Fibroblast of lung (primary cell): Measurements from ENCODE around the gene STARD9. TPM values are rescaled to one million over a fixed set of nuclear protein-coding genes. Genes with fewer than 3 reads are reported as not detected.

Experiments
- DNase-seq, 2 donors: peaks; one replicate each; pipeline versions ENCODE4 v3.0.0 to v3.0.0-alpha.2; 2010; ENCODE audit warnings: low read depth in 2 of 2
- H2AFZ ChIP-seq: 2 replicates; pipeline ENCODE4 v1.5.1; 2012; ENCODE audit warnings: low read length, control low read depth, inconsistent platforms
- H3K27ac ChIP-seq: 2 replicates; pipeline ENCODE4 v1.5.1; 2011; ENCODE audit warnings: low read length, control low read depth; ENCODE audit not compliant: insufficient read depth
- H3K27me3 ChIP-seq: 2 replicates; pipeline ENCODE4 v1.5.1; 2011; ENCODE audit warnings: mild to moderate bottlenecking, low read length; ENCODE audit not compliant: control insufficient read depth, insufficient read depth
- H3K36me3 ChIP-seq: 2 replicates; pipeline ENCODE4 v1.5.1; 2011; ENCODE audit warnings: low read length; ENCODE audit not compliant: control insufficient read depth, insufficient read depth
- H3K4me1 ChIP-seq: 2 replicates; pipeline ENCODE4 v1.5.1; 2011; ENCODE audit warnings: low read length; ENCODE audit not compliant: control insufficient read depth, insufficient read depth; ENCODE audit errors: extremely low read depth
- H3K4me2 ChIP-seq: 2 replicates; pipeline ENCODE4 v1.5.1; 2011; ENCODE audit warnings: low read length, control low read depth; ENCODE audit not compliant: insufficient read depth; ENCODE audit errors: extremely low read depth
- H3K4me3 ChIP-seq, 4 experiments: fragments of 200-600 bp in 1 of 4; sonication (generic) in 1 of 4; replicated peaks in 1 of 4; 2 replicates each; pipeline ENCODE4 v1.5.1; 2011 to 2016; ENCODE audit warnings: low read length in 4 of 4, low read depth in 3 of 4, mild to moderate bottlenecking in 3 of 4, control low read depth in 2 of 4, inconsistent platforms in 1 of 4, mixed read lengths in 1 of 4; ENCODE audit not compliant: insufficient read depth in 1 of 4; ENCODE audit errors: control extremely low read depth in 1 of 4
- H3K79me2 ChIP-seq: 2 replicates; pipeline ENCODE4 v1.5.1; 2012; ENCODE audit warnings: mild to moderate bottlenecking, low read length, inconsistent platforms; ENCODE audit not compliant: control insufficient read depth, insufficient read depth
- H3K9ac ChIP-seq: 2 replicates; pipeline ENCODE4 v1.5.1; 2011; ENCODE audit warnings: mild to moderate bottlenecking, low read length, control low read depth; ENCODE audit not compliant: insufficient read depth
- H3K9me3 ChIP-seq: 2 replicates; pipeline ENCODE4 v1.5.1; 2012; ENCODE audit warnings: low read depth, low read length; ENCODE audit not compliant: control insufficient read depth, insufficient read depth
- H4K20me1 ChIP-seq: 2 replicates; pipeline ENCODE4 v1.5.1; 2011; ENCODE audit warnings: low read length; ENCODE audit not compliant: control insufficient read depth, insufficient read depth; ENCODE audit errors: extremely low read depth
- CTCF ChIP-seq, 2 donors: IDR thresholded peaks in 1 of 2; conservative IDR thresholded peaks in 1 of 2; 1 replicate in 1 of 2; 2 replicates in 1 of 2; pipeline ENCODE4 v1.5.1; 2011 to 2012; ENCODE audit warnings: low read length in 2 of 2, control low read depth in 1 of 2, inconsistent platforms in 1 of 2, low read depth in 1 of 2, mild to moderate bottlenecking in 1 of 2
- EZH2 ChIP-seq: IDR thresholded peaks from 2 replicates; pipeline ENCODE4 v1.5.1; 2012; ENCODE audit warnings: low read length, control low read depth, mild to moderate bottlenecking; ENCODE audit errors: missing control alignments
- polyA plus RNA-seq, 2 donors: library from polyadenylated mRNA; depleted of rRNA in 1 of 2; stranded (reverse) in 1 of 2; unstranded in 1 of 2; fragments of >200 nt; gene quantifications; 2 replicates each; pipeline ENCODE4 v1.2.1, GENCODE V29; 2011 to 2012; ENCODE audit warnings: missing spikeins in 1 of 2
- total RNA-seq: library from RNA; depleted of rRNA; stranded (reverse); fragments of >200 nt; gene quantifications from 2 replicates; pipeline ENCODE4 v1.2.1, GENCODE V29; 2014

The STARD9 gene
- total and polyA plus RNA-seq, 2 donors (not counting 1 experiment from before 2014, with no cell fraction given), result 2.5 to 8.3 TPM

DNA sequence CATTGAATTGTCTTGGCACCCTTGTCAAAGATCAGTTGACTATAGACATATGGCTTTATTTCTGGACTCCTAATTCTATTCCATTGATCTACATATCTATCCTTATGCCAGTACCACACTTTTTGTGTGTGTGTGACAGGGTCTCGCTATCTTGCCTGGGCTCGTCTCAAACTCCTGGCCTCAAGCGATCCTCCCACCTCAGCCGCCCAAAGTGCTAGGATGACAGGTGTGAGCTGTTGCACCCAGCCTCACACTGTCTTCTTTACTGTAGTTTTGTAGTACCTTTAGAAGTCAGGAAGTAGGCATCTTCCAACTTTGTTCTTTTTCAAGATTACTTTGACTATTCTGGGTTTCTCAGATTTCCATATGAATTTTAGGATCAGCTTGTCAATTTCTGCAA is 137.2 kb downstream of the STARD9 start:
- Histone ChIP-seq H4K20me1 (no peaks in the 10 kb centered on the region), H3K9ac (no peak overlapping the region), H3K4me1 (peaks cover 2% of the 10 kb centered on the region), H3K27me3 (no peaks in the 10 kb centered on the region), H3K36me3 (no peaks in the 10 kb centered on the region), H3K9me3 (no peaks in the 10 kb centered on the region), H3K4me2 (no peak overlapping the region), H3K27ac (no peak overlapping the region), H3K4me3 (no peak overlapping the region), H3K79me2 (no peaks in the 10 kb centered on the region), H2AFZ (no peak overlapping the region)
- DNase-seq, result no peak
- no peak for TF ChIP-seq CTCF (conservative IDR thresholded peaks at IDR 0.05 in 1 of 2, IDR thresholded peaks at IDR 0.05 in 1 of 2; ENCODE audit: low read depth in 1 of 2, low read length in 2 of 2)
- no peak for TF ChIP-seq EZH2

DNA sequence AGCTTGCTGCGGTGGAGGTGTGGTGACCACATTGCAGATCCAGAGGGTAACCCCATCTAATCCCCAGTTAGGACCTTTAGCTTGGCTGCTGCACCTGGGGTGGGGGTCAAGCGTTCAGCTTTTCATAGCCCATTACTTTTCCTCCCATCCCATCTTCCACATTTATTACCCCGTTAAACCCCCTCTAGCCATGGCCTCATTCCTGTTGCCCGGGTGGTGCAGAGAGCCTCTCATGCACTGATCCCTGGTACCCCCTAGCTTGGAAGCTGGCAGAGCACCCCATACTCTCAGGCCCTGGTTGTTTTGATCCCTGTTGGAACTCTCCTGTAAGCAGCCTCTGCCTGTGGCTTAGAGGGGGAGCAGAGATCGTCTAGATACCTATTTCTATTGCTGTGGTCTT is 140.7 kb downstream of the STARD9 start:
- H3K4me1 ChIP-seq, result peaks cover 2% of the 10 kb centered on the region
- H2AFZ ChIP-seq, result no peak overlapping the region
- no peaks in the 10 kb centered on the region for H3K36me3 ChIP-seq
- H3K27me3 ChIP-seq, result no peaks in the 10 kb centered on the region
- TF ChIP-seq EZH2, result no peak
- TF ChIP-seq CTCF (conservative IDR thresholded peaks at IDR 0.05 in 1 of 2, IDR thresholded peaks at IDR 0.05 in 1 of 2; ENCODE audit: low read depth in 1 of 2, low read length in 2 of 2), result no peak
- H3K9ac ChIP-seq, result no peak overlapping the region
- no peak overlapping the region for H3K4me3 ChIP-seq
- no peak overlapping the region for H3K27ac ChIP-seq
- no peak for DNase-seq
- H3K79me2 ChIP-seq, result no peaks in the 10 kb centered on the region
- no peaks in the 10 kb centered on the region for H4K20me1 ChIP-seq
- H3K4me2 ChIP-seq, result no peak overlapping the region
- H3K9me3 ChIP-seq, result no peaks in the 10 kb centered on the region

DNA sequence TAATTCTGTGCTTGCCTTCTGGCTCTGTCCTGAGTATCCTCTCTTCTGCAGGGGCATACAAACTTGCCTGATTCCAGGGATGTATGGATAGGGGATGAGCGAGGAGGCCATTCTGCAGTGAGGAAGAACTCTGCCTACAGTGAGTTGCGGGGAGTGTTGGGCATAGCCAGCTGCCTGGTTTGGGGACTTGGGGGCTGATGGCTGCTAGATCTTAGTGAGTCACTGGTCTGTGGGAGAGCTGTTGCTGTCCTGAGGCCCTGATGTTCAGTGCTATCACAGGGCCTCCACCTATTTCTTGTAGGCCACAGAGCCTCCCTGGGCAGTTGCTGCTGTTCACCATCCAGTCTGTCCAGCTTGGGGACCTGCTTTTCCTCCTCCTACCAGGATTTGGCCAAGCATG is 141.2 kb downstream of the STARD9 start:
- Histone ChIP-seq H3K4me1 (peaks cover 2% of the 10 kb centered on the region), H3K9me3 (no peaks in the 10 kb centered on the region), H3K36me3 (no peaks in the 10 kb centered on the region), H4K20me1 (no peaks in the 10 kb centered on the region), H3K4me2 (no peak overlapping the region), H3K27ac (no peak overlapping the region), H3K27me3 (no peaks in the 10 kb centered on the region), H3K79me2 (no peaks in the 10 kb centered on the region), H3K4me3 (no peak overlapping the region), H2AFZ (no peak overlapping the region), H3K9ac (no peak overlapping the region)
- no peak for TF ChIP-seq EZH2
- TF ChIP-seq CTCF (conservative IDR thresholded peaks at IDR 0.05 in 1 of 2, IDR thresholded peaks at IDR 0.05 in 1 of 2; ENCODE audit: low read depth in 1 of 2, low read length in 2 of 2), result no peak
- DNase-seq, result no peak
